A204.1 (cell line): ENCODE results near the gene ARHGEF7.
"Not testable (repeated sequence)": the region's sequence is repeated elsewhere in the genome, so short reads cannot be mapped to it uniquely, and the experiment has no call there.

Experiments used
- FAIRE-seq: peaks from 2 replicates; lab custom pipeline; 2012; peaks lifted over from hg19 to GRCh38; lab: Jason Lieb, UNC

ARHGEF7 gene

DNA sequence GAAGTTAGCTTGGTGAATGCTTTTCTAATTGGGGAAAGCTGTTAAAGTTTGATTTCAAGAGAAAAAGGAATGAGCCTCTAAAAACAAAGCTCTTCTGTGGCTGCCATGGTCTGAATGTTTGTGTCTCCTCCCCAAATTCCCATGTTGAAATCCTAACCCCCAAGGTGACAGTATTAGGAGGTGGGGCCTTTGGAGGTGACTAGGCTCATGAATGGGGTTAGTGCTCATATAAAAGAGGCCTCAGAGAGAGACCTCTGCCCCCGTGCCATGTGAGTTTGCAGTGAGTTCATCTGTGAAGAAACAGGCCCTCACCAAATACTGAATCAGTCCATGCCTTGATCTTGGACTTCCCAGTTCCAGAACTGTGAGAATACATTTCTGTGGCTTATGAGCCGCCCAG lies 56.5 kb downstream of the ARHGEF7 start:
- no peak for FAIRE-seq

- no peak for FAIRE-seq
Measured at GRCh38 chr13:111174377-111175114, 59.4 kb downstream of the ARHGEF7 start.

- FAIRE-seq, result no peak
Measured at GRCh38 chr13:111175372-111175771, 60.3 kb downstream of the ARHGEF7 start.

DNA sequence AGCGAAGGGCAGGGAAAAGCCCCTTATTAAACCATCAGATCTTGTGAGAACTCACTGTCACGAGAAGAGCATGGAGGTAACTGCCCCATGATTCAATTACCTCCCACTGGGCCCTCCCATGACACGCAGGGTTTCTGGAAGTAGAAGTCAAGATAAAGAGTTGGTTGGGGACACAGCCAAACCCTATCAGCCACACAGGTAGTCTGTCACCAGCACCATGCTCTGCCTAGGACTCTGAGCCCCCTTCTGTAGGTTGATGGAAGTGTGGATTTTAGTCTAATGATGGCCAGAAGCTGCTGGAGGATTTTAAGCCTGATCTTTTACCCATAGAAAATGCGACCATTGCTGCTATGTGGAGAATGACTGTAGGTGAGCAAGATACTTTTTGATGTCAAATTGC lies 60.8 kb downstream of the ARHGEF7 start:
- FAIRE-seq, result no peak

DNA sequence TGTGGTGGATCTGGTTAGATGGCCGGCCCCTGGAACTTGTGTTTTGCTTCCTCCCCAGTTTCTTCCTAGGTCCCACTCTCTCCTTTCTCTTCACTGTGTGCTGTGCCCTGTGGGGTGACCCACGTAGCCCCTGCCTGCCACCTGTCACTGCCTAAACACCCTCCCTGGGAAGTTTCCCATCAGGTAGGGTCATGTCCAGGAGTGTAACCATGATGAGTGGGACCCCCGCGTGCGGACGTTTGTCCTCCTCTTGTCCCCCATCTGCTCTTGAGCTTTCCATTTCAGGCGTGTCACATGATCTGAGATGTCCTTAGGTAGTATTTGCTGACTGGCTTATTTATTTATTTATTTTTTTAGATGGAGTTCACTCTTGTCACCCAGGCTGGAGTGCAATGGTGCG lies 61.3 kb downstream of the ARHGEF7 start:
- FAIRE-seq, result no peak

GRCh38 chr13:111177081-111177711 lies 62.1 kb downstream of the ARHGEF7 start:
- FAIRE-seq, result no peak

GRCh38 chr13:111177921-111178320 lies 62.8 kb downstream of the ARHGEF7 start:
- no peak for FAIRE-seq

DNA sequence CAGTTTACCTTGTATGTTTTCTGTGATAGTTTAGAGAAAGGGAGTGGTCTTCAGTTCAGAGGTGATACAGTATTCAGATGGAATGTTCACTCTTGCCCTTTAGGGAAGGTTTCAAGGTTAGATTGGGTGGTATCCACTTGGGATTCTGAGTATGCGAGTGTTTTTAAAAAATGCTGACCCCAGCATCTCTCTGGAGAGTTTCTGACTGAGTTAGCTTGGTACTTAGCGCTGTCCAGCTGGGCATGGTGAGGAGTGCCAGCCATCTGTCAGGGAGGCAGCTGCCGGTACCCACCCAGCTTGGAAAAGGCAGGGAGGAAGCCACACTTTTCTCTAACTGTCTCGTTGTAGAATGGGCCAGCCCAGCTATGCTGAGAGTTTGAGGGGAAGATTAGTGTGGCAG lies 63.3 kb downstream of the ARHGEF7 start:
- FAIRE-seq, result no peak

DNA sequence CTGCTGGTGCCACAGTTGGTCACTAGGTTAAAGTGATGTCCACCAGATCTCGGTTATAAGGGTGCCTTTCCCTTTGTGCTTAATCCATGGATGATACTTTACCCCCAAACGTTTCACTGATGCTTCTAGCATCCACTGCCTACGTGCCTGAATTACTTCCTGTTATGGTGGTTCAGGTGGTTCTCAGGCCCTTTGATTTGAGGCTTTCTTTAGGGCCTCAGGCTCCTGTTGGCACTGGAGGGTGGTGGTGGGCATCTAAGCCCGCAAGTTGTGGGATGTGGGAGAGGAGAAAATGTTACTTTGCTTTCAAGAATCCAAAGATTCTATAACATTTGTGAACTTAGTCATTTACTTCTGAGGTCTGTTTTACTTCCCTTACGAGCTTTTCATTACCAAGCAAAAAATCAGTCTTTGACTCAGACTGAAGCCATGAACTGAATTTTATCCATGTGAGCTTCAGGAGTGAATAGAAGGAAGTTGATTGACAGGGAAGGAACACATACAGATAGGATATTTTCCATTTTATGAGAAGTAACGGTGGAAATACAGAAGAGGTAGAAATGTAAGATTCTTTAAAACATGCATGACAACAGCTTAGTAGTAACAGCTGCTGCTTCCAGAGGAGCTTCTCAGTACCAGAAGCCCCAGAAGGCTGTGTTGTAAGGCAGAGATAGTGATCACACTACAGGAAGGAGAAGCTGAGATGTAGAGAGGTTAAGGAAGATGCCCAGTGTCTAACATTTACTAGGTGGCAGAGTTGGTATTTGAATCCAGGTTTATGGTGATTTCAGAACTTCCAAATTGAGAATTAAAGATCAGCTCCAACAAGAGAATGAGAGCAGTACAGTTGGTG lies 65.0 kb downstream of the ARHGEF7 start:
- FAIRE-seq, result no peak

DNA sequence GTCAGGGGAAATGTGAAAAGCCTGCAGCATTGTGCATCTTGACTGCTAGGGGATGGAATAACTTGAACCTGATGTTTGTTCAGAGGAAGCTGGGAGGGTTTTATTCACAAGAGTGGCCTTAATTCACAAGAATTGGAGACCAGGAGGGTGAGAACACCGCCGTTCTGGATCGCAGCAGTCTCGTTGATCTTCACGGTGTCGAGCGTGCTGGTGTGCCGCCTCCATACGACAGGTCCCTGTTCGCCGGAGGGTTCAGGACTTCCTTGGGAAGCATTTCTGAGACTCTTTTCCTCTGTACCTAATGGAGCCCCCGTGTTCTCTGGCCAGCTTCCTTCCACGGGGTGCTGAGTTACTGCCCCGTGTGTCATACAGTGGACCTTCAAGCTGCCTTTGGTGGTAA lies 66.9 kb downstream of the ARHGEF7 start:
- no peak for FAIRE-seq

- FAIRE-seq, result no peak
Measured at GRCh38 chr13:111183087-111183645, 68.1 kb downstream of the ARHGEF7 start.

GRCh38 chr13:111183959-111184358 lies 68.8 kb downstream of the ARHGEF7 start:
- no peak for FAIRE-seq

GRCh38 chr13:111184458-111185401 lies 69.6 kb downstream of the ARHGEF7 start:
- no peak for FAIRE-seq

GRCh38 chr13:111186305-111186935 lies 71.3 kb downstream of the ARHGEF7 start:
- FAIRE-seq, result no peak

- no peak for FAIRE-seq
Measured at GRCh38 chr13:111187960-111188541, 72.9 kb downstream of the ARHGEF7 start.

GRCh38 chr13:111189064-111189505 lies 74.0 kb downstream of the ARHGEF7 start:
- FAIRE-seq, result not testable (repeated sequence)

- FAIRE-seq, result not testable (repeated sequence)
Measured at GRCh38 chr13:111189516-111189915, 74.4 kb downstream of the ARHGEF7 start.

DNA sequence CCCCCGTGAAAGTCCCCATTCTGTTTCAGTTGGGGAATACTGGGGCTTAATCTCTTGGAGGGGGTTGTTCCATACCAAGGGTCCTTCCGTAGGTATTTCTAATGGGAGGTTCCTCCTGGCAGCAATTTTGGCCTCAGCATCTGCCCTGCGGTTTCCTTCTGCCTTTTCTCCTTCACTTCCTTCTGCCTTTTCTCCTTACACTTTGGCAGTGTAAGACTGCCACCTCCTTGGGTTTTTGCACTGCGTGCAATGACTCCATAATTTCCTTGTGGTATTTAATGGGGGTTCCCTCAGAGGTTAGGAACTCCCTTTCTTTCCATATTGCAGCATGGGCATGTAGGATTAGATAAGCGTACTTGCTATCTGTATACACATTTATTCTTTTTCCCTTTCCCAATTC lies 78.1 kb downstream of the ARHGEF7 start:
- not testable (repeated sequence) for FAIRE-seq

DNA sequence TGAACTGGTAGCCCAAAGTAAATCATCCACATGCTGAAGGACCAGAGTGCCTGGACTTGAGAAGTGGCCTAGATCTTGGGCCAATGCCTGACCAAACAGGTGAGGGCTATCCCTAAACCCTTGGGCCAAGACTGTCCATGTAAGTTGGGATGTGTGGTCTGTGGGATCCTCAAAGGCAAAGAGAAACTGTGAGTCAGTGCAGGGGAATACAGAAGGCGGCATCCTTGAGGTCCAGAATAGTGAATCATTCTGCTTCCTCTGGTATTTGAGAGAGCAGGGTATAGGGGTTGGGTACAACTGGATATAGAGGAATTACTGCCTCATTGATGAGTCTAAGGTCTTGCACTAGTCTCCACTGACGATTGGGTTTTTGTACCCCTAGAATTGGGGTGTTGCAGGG lies 79.5 kb downstream of the ARHGEF7 start:
- FAIRE-seq, result not testable (repeated sequence)

DNA sequence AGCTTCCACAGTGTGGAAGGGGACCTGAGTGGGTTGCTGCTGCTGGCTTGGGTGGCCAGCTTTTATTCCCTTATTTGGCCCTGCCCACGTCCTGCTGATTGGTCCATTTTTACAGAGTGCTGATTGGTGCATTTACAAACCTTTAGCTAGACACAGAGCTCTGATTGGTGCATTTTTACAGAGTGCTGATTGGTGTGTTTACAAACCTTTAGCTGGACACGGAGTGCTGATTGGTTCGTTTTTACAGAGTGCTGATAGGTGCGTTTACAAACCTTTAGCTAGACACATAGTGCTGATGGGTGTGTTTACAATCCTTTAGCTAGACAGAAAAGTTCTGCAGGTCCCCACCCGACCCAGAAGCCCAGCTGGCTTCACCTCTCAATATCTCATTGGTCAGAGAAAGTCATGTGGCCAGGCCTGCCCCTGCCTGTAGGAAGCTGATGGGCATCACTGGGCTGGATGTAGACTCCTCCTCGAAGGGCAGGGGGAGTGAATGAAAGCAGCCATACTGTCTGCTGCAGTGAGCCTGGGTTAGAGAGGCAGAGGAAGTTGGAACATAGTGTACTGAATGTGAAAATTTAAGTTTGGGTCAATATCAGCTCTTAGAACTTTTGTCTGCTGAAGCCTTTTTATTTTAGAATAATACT lies 83.7 kb downstream of the ARHGEF7 start:
- FAIRE-seq, result not testable (repeated sequence)
